Neutrophil (primary cell): ENCODE data around the gene RARB.

Experiments used
- H3K27ac ChIP-seq: fragments of 200-600 bp; sonication (generic); 2 replicates; pipeline ENCODE4 v1.5.1; 2016; ENCODE audit warnings: mild to moderate bottlenecking, moderate library complexity
- H3K27me3 ChIP-seq: fragments of 200-600 bp; sonication (generic); 2 replicates; pipeline ENCODE4 v1.6.0; 2016; ENCODE audit warnings: mild to moderate bottlenecking
- H3K36me3 ChIP-seq: fragments of 200-600 bp; sonication (generic); 2 replicates; pipeline ENCODE4 v1.5.1; 2017
- H3K4me1 ChIP-seq, 2 experiments: fragments of 200-600 bp in 1 of 2; sonication (generic) in 1 of 2; 1 replicate in 1 of 2; 2 replicates in 1 of 2; pipeline versions ENCODE4 v1.5.1 to v1.6.1; 2013 to 2016; ENCODE audit warnings: low read depth in 1 of 2, low read length in 1 of 2, mild to moderate bottlenecking in 1 of 2, moderate library complexity in 1 of 2; ENCODE audit not compliant: control insufficient read depth in 1 of 2, insufficient read depth in 1 of 2
- H3K4me3 ChIP-seq, 2 experiments: fragments of 200-600 bp in 1 of 2; sonication (generic) in 1 of 2; 1 replicate in 1 of 2; 2 replicates in 1 of 2; pipeline ENCODE4 v1.5.1; 2013 to 2016; ENCODE audit warnings: low read depth in 1 of 2, low read length in 1 of 2, mild to moderate bottlenecking in 1 of 2, moderate library complexity in 1 of 2
- H3K9me3 ChIP-seq: fragments of 200-600 bp; sonication (generic); 2 replicates; pipeline ENCODE4 v1.5.1; 2016
- CTCF ChIP-seq: fragments of 200-600 bp; sonication (generic); IDR thresholded peaks from 2 replicates; pipeline ENCODE4 v1.5.1; 2016; ENCODE audit warnings: antibody characterized with exemption

The RARB gene

GRCh38 chr3:25412269-25412668 lies 15.8 kb upstream of the RARB start:
- Histone ChIP-seq H3K36me3 (no peaks in the 10 kb centered on the region), H3K9me3 (no peaks in the 10 kb centered on the region), H3K4me3 (no peak overlapping the region), H3K27me3 (no peaks in the 10 kb centered on the region), H3K27ac (no peak overlapping the region), H3K4me1 (no peaks in the 10 kb centered on the region)
- TF ChIP-seq CTCF: no peak

GRCh38 chr3:25416176-25416575 lies 11.9 kb upstream of the RARB start:
- Histone ChIP-seq H3K4me1 (no peaks in the 10 kb centered on the region), H3K4me3 (no peak overlapping the region), H3K27ac (no peak overlapping the region)

GRCh38 chr3:25418596-25418995 lies 9.5 kb upstream of the RARB start:
- Histone ChIP-seq H3K27me3 (no peaks in the 10 kb centered on the region), H3K27ac (no peak overlapping the region), H3K4me3 (no peak overlapping the region), H3K36me3 (no peaks in the 10 kb centered on the region), H3K9me3 (no peaks in the 10 kb centered on the region), H3K4me1 (no peaks in the 10 kb centered on the region)
- no peak for TF ChIP-seq CTCF

More at GRCh38 chr3:25416176-25416575, 11.9 kb upstream of the RARB start:
- no peaks in the 10 kb centered on the region for H3K27me3 ChIP-seq
- H3K9me3 ChIP-seq: no peaks in the 10 kb centered on the region
- no peaks in the 10 kb centered on the region for H3K36me3 ChIP-seq
- TF ChIP-seq CTCF: no peak

- no peaks in the 10 kb centered on the region for H3K36me3 ChIP-seq
- no peaks in the 10 kb centered on the region for H3K9me3 ChIP-seq
- H3K4me3 ChIP-seq: no peak overlapping the region
- H3K4me1 ChIP-seq: no peaks in the 10 kb centered on the region
- H3K27me3 ChIP-seq: peaks cover 3% of the 10 kb centered on the region
- no peak for TF ChIP-seq CTCF
- H3K27ac ChIP-seq: no peak overlapping the region
Measured at GRCh38 chr3:25419251-25419650, 8.8 kb upstream of the RARB start.

- no peak overlapping the region for H3K4me3 ChIP-seq
- TF ChIP-seq CTCF: no peak
- H3K27me3 ChIP-seq: peaks cover 8% of the 10 kb centered on the region
- H3K4me1 ChIP-seq: no peaks in the 10 kb centered on the region
- no peaks in the 10 kb centered on the region for H3K36me3 ChIP-seq
- H3K27ac ChIP-seq: no peak overlapping the region
- no peaks in the 10 kb centered on the region for H3K9me3 ChIP-seq
Measured at GRCh38 chr3:25420147-25420546, 7.9 kb upstream of the RARB start.

- Histone ChIP-seq H3K4me3 (no peak overlapping the region), H3K27me3 (peaks cover 16% of the 10 kb centered on the region), H3K27ac (no peak overlapping the region), H3K9me3 (no peaks in the 10 kb centered on the region), H3K4me1 (no peaks in the 10 kb centered on the region), H3K36me3 (no peaks in the 10 kb centered on the region)
- TF ChIP-seq CTCF: no peak
Measured at GRCh38 chr3:25420885-25421284, 7.2 kb upstream of the RARB start.
